GM19372 (cell line): ENCODE data around the gene EMX1.

Experiments
- ATAC-seq: cut with Tn5 transposase; IDR thresholded peaks from one replicate; pipeline ENCODE4 v1.9.1; 2021; ENCODE audit warnings: mild to moderate bottlenecking, low read depth, moderate library complexity; ENCODE audit not compliant: unreplicated experiment

The EMX1 gene

DNA sequence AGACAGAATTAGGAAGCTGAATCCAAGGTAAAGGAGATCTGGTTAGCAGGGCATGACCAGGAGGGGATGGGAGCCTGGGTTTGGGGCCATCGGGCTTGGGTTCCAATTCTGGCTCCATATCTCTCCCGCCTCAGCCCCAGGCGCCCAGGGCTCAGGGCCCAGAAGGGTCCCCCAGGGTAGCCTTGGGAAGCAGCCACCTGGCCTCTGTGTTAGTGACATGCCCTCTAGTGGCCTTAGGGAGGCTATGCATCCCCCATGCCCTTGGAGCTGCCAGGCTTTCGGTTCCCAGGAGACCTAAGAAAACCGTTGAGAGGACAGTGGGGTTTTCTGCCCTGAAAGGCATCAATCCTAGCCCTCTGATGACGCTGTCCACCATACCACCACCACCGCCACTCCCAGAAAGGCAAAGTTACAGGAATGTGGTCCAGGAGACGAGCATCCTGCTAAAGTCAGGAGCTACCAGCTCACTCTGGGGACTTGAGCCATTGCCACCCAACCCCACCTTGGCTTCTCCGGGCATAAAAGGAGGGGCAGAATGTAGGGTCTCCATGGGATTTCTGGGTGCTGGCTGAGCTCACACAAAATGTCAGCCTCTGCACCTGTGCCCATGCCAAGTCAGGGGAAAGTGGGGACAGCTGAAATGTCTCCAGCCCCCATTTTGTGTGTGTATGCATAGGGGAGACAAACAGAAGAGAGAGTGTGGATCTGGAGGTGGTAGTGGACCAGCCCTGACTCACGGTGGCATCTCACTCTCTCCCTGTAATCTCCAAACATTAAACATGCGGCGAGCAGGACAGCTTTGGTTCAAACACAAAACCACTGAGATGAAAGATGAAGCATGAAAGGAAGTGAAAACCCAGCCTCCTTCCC is 56.5 kb downstream of the EMX1 start:
- peak; percentile 84 for ATAC-seq

DNA sequence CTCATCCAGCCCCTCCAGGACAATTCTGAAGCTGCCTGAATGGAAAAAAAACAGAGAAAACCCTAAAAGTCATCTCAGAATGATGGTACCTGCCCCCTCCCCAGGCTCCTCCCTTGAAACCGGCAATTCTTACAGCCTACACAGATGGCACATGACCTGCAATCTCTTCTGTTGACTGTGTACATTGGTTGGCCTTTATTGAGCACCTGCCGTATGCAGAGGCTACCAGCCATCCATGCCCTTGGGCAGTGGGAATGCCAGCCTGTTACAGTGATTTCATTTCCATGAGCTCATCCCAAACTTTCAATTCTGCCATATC is 57.1 kb downstream of the EMX1 start:
- no peak for ATAC-seq

DNA sequence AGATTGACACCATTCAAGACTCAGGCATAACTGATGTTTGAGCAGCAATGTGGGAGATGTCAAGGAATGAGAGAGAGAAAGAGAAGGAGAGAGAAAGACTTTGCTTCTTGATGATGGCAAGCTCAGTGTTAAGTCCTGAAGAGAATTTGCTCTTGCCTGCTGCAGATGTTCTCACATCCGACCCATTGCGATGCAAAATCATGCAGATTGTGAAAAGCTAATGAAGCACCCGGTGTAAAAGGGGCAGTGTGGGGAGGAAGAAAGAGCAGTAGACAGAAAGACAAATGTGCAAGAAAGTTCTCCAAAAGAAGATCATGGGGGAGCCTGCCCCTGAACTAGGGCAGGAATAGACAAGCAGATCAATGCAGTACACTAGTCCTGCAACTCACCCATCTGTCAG is 57.7 kb downstream of the EMX1 start:
- ATAC-seq, result no peak

DNA sequence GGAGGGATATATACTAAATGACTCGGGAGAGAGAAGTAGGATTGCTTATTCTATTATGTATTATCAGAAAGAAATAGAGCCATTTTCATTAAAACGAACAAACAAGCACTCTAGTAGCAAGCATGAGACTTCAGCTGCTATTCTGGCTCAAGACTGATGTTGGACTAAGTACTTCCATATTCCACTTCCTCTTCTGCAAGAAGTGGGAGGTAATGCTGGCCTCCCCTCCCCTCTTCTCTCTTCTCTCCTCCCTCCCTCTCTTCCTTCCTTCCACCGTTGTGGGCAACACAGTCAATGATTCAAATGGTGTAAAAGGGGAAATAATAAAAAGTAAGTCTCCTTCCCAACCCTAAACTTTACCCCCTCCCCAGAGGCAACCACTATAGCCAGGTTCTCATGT is 62.6 kb downstream of the EMX1 start:
- no peak for ATAC-seq

DNA sequence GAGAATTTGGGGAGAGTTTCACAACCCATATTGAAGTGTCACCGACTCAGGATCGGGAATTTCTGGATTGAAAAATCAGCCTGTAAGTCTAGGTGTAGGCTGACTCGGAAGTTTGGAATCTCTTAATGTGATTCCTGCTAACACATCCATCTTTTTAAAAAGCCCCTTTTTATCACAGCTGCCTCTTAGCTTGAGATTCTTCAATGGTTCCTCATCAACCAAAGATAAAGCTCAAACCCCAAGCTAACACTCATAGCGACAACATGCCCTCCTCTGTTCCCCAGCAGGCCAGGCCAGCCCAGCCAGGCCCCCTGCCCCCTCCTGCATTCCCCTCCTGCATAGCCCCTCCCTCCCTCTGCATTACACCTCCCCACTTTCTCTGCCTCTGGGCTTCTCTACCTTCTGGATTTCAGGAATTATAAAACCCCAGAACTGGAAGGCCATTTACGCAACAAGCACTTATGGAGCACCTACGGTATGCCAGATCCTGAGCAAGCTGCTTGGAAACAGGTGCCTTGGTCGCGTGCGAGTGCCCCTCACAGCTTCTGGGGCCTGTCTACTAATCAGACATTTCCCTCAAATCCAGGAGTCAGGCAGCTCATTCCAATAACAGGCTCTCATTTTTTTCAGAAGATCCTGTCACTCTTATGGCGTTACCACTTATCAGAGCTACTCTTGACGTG is 63.4 kb downstream of the EMX1 start:
- no peak for ATAC-seq

DNA sequence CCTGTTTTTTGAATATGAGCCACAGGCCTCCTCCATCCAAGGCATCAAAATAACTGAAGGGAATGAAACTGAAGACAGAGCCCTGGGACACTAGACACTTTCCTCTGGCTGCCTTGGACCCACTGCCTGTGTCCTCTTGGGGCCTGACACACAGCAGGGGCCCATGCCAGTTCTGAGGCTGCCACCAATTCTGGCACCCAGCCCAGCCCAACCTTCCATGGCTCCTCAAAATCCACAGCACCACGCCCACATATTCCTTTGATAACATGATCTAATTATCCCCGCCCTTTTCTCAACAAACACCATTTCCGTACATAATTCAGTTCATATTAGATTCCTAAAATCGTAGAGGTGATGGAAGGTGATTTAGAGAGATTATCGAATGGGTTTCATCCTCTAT is 64.2 kb downstream of the EMX1 start:
- ATAC-seq, result no peak

DNA sequence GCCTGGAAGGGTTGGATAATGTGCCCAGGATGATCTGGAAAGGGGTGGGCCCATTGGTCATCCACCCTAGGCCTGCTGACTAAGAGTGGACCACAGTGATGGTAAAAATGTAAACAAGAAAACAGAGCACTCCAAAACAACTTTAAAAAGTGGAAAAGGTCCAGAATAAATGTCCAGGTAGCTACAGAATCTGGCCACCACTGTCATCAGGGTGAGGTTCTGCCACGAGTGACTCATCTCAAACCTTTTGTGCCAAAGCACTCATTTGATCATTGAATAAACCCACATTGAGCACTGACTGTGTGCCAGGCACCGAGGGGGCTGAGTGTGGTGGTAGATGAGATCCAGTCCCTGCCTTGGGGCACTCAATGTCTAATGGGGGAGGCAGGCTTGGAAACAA is 64.9 kb downstream of the EMX1 start:
- ATAC-seq, result no peak

DNA sequence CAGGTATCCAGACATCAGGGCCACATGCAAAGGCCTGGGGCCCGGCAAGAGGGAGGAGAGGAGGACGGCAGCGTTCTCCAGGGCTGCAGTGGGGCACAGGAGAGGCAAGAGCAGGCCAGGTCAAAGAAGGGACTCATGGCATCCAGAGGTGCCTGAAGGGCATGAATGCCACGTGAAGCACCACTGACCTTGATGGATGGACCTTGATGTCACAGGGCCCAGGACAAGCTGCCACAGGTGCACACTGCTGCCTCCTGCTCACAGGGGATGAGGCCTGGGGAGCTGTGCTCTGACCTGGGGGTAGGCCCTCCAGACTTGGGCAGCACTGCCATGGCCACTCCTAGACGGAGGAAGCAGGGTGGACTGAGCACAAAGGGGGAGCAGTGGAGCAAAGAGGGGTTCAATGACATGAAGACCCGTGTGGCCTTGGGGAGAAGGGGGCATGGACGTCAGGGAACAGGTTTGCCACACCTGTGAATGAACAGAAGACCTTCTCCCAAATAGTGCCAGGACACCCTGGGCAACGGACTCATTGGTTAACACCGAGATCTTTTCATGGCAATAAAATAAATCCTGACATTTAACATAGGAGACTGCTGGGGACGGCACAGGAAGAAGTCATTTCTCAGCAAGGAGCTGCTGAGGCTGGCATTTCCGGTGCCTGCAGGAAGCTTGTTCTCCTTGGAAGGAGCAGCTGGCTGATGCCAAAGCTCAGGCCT is 65.6 kb downstream of the EMX1 start:
- ATAC-seq, result no peak

DNA sequence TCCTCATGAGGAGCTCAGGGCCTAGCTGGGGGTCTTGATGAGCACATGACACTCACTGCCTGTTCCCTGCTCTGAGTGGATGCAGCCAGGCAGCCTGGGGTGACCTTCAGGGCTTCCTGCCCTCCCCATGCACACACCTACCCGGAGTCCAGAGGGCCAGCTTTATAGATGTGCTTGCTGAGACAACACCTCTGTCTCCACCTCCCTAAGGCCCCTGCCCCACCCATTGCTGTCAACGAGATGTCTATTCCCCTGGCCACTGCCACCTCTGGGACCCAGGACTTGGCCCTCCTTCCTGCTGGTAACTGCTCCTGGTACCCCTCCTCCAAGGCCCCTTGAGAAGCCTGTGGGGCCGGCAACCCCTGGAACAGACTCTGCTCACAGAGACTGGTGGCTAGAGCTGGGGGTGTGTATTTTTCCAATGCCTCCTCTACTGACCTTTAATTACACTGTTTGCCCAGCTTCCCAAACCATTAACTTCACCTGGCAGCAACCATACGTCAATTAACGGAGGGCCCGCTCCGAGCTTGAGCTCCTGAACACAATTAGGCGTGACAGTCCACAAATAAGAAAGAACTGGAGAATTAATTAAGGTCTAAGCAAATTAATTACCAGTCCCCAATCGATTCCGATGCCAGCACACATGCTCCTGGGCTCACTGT is 66.3 kb downstream of the EMX1 start:
- ATAC-seq, result no peak

DNA sequence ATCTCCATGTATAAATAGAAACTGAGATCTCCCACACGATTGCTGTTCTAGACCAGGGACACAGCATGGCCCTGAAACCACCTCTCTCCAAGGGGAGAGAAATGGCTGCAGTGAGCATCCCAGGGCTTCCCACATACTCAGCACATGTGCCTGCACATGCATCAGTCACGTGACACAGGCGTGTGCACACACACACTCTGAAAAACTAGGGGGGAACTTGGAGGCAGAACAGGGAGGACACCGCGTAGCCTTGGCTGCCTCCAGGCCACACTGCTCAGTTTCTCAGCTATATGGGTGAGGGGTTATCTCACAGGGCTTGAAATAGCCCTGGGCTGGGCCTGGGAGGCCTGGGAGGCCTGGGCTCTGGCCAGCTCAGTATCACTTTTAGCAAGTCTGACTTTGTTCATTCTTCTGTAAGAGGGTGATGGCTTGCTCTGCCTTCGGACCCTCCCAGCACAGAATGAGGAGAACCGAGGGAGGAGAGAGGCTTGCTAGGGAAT is 66.9 kb downstream of the EMX1 start:
- ATAC-seq, result no peak
